ENCODE data around the gene WDR53.

- peak; percentile 53 for TF ChIP-seq CTCF (IDR thresholded peaks at IDR 0.05; ENCODE audit: insufficient read depth, low read depth, low read length)
- TF ChIP-seq EZH2 (IDR thresholded peaks at IDR 0.05; ENCODE audit: insufficient read depth, low read length): no peak
Observed at GRCh38 chr3:196537319-196537984, 30.9 kb downstream of the WDR53 start.

Measured in astrocyte (in vitro differentiated cells and primary cell).